Mammary epithelial cell (primary cell): ENCODE measurements around the gene C17orf75.

Source experiments
- CTCF ChIP-seq, 2 donors: IDR thresholded peaks in 1 of 2; conservative IDR thresholded peaks in 1 of 2; 2 replicates each; pipeline ENCODE4 v1.5.1; 2011 to 2012; ENCODE audit warnings: inconsistent platforms in 2 of 2, low read length in 2 of 2, mild to moderate bottlenecking in 2 of 2, control low read depth in 1 of 2, low read depth in 1 of 2; ENCODE audit not compliant: insufficient read depth in 1 of 2; ENCODE audit errors: extremely low read depth in 1 of 2
- EZH2 ChIP-seq: IDR thresholded peaks from 2 replicates; pipeline ENCODE4 v1.6.1; 2012; ENCODE audit warnings: low read length, inconsistent platforms, borderline replicate concordance

DNA sequence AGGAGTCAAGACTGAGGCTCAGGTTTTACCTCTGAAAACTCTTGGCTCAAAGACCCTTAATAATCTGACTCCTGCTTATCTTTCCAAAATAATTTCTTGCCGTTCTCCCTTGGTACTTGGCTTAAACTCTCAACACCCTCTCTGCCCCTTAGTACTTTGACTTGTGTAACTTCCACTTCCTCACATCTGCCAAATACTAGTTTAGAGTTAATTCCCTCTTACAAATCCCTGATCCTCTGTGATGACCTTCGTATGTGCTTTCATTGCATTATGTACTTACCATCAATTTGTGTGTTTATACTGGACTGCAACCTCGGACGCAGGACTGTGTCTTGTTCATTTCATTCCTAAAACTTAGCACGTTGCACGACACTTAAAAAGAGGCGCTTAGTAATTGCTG lies 43.1 kb upstream of the C17orf75 start:
- TF ChIP-seq CTCF (conservative IDR thresholded peaks at IDR 0.05 in 1 of 2, IDR thresholded peaks at IDR 0.05 in 1 of 2; ENCODE audit: extremely low read depth in 1 of 2, insufficient read depth in 1 of 2, low read depth in 1 of 2, low read length in 2 of 2) (no peak), EZH2 (no peak)
